HG03175 (cell line): ENCODE data around the gene TFF1.

Source experiments
- ATAC-seq: cut with Tn5 transposase; IDR thresholded peaks from one replicate; pipeline ENCODE4 v1.9.1; 2021; ENCODE audit warnings: mild to moderate bottlenecking, moderate library complexity; ENCODE audit not compliant: unreplicated experiment

The TFF1 gene

DNA sequence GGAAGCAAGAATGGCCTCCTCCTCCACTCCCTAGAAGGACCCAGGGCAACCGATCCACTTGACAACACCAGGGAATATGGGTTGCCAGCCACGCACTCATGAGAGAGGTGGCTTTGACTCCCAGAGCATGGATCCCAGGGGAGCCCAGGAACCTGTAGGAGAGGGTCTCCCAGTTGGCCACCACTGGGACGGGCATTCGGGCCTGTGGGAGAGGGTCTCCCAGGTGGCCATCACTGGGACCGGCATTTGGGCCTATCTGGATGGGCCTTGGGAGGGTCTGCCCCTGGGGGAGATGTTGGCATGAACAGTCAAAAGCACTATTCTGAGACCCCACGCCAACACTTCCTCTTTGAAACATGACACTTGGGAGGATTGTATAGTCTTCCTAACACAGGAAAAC is 565 bp downstream of the TFF1 start:
- ATAC-seq: no peak

DNA sequence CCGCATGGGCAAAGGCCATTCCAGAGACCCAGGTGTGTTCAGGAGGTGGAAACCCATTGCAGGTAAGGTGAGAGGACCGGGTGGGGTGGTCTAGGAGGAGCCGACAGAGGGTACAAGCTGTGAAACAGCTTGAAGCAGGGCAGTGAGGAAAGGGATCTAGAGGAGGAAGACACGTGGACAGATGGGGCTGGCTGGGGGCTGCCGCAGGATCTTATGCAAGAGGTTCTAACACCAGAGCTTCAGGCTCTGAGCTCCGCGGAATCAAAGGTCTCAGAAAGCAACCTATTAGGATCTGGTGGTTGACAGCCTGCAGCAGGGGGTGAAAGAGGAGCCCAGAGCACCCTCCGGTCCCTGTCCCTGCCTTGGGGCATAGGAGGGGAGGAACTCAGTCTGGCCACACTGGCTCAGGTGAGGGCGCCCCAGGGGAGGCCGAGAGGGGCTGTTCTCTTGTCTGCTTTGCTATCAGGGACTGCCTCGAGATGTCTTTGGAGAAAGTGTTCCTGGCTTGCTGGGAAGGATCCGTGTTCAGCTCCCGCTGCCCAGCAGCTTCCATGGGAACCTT is 1.9 kb downstream of the TFF1 start:
- no peak for ATAC-seq

DNA sequence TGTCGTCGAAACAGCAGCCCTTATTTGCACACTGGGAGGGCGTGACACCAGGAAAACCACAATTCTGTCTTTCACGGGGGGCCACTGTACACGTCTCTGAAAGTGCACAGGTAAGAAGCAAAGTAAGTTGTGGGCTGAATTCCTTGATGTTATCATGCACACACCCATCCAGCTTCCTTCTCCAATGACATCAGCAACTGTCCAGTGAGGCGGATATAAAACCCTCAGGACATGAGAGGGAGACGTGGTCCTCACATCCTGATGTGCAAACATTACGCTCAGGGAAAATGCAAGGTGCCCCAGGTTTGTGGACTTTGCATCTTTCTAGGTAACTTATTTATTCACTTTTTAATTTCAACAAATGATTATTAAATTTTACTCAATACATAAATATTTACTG is 3.0 kb downstream of the TFF1 start:
- no peak for ATAC-seq

DNA sequence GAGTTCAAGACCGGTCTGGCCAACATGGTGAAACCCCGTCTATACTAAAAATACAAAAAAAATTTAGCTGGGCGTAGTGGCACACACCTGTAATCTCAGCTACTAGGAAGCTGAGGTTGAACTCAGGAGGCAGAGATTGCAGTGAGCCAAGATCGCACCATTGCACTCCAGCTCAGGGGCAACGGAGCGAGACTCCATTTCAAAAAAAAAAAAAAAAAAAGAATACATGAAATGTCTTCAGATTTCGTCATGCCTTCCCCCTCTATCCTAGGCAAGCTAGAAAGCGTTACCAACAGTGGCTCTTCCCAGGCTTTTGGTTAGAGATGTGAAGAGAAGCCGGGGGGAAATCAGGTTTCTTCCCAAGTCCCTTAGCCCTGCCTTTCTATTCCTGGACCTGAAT is 3.6 kb downstream of the TFF1 start:
- ATAC-seq: no peak

DNA sequence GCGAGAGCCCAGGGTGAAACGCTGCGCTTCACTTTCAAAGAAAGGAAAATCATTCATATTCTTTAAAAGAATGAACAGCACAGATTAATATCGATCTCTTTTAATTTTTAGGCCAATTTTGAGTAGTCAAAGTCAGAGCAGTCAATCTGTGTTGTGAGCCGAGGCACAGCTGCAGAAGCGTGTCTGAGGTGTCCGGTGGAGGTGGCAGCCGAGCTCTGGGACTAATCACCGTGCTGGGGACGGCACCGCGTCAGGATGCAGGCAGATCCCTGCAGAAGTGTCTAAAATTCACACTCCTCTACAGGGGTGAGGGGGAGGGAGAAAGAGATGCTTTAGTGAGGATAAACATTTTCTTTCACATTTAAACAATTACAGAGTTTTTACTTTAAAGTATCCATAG is 4.1 kb downstream of the TFF1 start:
- no peak for ATAC-seq

DNA sequence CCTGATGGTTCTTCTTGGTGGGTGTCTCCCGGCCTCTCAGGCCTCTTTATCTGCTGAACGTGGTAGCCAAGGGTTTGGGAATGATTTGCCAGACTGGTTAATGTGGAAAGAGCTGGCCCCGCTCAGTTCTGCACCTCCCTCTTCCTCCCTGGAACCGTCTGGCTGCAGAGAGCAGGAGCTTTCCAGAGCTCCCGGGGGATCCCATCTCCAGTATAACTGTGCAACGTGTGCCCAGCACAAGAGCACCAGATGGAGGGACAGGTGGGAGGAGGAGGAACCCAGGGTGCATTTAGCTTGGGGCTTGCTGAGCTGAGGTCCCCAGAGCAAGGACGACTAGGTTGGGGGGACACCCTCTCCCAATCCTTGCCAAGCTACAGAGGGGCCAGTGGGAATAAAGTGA is 5.0 kb downstream of the TFF1 start:
- ATAC-seq: no peak

DNA sequence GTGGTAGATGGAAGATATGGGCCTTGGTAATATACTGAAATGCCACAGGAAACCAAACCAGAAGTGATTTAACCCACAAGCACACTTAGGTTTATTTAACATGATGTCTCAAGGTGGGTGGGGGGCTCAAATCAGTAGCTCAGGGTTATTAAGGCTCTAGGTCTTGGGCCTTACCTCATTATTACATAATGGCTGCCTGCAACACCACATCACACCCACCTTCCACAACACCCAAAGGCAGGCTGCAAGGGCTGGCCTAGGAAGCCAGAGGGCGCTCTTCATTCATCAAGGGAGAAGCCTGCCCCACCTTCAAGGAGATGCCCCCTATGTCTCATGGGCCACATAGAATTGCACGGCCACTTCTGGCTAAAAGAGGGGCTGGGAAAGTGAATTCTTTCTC is 6.0 kb downstream of the TFF1 start:
- ATAC-seq: no peak

DNA sequence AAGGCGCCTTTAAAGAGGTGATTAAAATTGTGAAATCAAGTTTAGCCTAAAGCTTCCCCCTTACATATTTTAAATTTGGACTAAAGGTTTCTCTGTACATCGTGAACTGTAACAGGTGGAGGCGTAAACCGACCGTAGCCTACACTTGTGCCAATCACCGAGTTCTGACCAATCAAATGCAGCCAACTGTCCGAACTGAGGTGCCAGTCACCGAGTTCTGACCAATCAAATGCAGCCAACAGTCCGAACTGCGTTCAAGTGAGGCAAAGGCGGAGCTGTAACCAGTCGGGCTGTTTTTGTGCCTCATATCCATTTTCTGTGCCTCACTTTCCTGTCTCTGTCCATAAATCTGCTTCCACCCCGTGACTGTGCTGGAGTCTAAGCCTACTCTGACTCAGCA is 7.4 kb downstream of the TFF1 start:
- no peak for ATAC-seq

DNA sequence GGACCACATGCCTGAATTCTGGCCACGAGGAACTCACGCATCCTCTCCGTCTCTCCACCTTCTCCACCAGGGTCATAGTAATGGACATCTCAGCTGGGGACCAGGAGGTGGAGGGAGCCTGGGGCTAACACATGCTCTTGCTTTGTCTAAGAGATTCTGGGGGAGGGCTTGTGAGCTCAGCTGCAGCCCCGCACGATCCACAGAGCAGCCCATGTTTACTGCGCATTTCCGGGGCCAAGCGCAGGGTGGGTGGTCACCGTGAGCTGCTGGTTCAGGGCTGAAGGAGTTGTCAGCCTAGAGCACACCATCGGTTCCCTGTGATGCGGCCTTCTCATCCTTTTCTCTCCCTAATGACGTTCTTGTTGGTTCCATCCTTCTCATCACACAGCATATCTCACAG is 8.1 kb downstream of the TFF1 start:
- ATAC-seq: no peak

DNA sequence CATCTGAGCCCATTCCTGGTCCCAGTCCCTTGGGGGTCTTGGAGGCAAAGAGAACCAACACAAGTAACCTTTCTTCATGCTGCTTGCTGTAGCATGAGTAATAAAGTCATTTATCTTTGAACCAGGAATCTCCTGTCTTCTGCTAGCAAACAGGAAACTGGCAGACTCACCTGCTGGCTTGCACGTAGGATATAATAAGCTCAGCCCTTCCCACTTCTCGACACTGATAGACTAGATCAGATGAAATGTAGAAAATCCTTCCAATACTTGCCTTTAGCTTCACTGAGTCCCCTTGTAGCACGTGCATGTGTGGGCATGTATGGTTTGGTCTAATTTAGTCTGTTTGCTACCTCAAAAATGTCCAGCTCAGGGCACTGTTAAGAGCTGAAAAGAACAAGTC is 9.0 kb downstream of the TFF1 start:
- ATAC-seq: no peak

DNA sequence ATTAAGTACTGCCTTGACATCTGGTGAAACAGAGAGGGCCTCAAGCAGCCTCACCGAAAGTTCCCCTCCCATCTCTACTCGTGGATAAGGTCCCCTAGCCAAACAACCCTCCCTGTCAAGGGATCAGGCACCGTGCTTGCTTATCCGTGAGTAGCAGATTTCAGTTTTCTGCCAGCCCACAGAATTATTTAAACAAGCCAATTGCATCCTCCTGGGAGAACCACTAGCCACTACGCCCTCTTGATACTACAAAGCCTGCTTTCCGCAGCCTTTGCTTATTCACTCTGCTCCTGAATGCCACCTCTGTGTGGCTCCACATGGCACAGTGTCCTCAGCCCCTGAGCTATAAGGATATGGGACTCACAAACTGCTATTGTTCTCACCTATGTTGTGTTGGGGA is 9.7 kb downstream of the TFF1 start:
- no peak for ATAC-seq

DNA sequence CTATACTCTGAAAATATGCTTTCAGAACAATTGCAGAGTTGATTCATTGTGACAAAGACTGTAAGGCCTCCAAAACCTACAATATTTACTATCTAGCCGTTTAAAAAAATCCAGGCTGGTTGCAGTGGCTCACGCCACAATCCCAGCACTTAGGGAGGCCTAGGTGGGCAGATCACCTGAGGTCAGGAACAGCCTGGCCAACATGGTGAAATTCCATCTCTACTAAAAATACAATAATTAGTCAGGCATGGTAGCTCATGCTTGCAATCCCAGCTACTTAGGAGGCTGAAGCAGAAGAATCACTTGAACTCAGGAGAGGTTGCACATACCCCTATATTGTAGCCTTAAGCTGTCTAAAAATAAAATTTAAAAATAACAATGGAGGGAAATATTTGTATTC is 10.3 kb downstream of the TFF1 start:
- no peak for ATAC-seq

DNA sequence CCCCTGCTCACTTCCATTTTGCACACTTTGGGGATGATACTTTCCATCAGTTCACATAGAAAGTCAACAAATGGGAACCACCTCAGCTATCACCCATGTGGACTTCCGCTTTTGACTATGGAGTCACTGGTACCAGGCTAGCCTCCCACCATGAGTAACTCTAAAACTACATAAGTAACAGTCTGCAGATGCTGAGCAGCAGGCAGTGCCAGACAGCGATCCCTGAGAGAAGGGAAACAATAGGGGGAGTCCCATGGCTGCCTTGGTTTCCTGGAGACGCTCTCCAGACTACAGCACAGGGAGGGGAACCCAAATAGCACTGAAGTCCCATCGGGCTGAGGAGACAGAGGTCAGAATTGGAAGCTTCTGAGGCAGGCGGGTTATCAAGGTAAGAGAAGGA is 12.7 kb downstream of the TFF1 start:
- ATAC-seq: no peak

DNA sequence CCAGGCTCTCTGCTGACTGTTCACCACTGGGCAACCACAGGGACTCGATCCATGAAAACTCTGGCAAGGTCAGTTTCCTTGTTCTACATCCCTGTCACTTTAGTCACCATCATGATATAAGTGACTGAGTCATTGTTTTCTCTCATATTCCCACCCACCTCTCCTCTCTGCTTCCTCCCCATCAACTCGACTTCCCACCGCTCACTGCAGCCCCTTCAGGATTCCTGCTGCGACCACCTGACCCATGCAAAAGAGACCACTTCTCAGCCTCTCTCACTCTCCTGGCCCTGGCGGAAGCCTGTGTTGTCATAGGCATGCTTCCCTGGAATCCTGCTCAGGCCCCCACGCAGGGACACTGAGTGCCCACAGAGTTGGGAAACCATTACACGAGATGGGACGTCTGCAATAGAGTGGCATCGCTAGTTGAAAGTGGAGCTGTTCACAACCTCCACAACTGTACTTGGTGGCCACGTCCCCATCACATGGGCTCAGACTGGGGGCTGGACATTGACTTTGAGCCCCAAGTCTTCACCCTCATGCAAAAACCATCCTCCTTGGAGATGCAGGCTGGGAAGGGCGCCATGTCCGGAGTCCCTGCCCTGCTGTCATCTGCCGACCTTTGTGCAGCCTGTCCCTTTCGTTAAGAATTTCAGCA is 13.8 kb downstream of the TFF1 start:
- ATAC-seq: no peak

DNA sequence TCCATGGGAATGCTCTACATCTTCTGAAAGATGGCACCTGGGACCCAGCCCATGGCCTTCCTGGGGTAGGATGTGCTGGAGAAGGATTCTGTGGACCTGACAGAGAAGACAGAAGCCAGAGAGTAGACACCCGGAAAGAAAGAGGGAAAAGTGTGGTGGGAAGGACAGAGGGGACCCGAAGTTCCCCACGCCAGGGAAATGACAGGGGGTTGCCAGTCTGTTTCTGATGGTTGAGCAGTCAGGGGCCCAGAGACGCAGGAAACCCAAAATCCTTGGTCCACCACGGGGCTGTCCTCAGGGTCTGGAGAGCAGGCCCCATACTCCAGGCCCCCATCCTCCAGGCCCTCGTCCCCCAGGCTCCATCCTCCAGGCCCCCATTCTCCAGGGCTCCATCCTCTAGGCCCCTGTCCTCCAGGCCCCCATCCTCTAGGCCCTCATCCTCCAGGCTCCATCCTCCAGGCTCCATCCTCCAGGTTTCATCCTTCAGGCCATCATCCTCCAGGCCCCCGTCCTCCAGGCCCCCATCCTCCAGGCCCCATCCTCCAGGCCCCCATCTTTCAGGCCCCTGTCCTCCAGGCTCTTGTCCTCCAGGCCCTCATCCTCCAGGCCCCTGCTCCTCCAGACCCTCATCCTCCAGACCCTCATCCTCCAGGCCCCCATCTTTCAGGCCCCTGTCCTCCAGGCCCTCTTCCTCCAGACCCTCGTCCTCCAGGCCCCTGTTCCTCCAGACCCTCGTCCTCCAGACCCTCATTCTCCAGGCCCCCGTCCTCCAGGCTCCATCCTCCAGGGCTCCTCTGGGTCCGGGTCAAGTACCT is 14.5 kb downstream of the TFF1 start:
- ATAC-seq: no peak

DNA sequence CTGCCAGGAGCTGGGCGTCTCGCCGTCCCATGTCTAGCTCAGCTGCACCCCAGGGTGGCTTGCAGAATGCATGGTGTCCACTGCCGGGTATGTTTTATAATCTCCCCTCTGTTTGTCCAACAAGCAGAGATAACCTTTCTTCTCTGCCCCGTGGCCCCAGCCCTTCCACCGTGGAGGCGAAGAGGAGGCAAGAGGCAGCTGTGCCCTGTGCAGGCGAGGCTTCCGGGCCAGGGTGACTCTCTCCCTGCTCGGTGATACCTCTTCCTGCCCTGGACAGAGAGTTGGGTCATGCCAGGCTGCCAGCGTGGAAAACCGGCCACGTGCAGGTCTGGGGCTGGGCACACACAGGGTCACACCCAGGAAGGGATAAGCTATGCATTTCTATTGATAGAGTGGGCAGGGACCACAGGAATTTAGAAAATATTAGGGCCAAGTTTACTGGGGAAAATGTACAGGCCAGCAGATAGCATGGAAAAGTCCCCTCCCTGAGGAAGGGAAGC is 15.4 kb downstream of the TFF1 start, which contains the start of gene TFF2:
Gene TFF2 (minus strand): TSS at position 68 of the 500 bp plus-strand sequence. CDS start 37 bp downstream, at position 31.
- no peak for ATAC-seq

DNA sequence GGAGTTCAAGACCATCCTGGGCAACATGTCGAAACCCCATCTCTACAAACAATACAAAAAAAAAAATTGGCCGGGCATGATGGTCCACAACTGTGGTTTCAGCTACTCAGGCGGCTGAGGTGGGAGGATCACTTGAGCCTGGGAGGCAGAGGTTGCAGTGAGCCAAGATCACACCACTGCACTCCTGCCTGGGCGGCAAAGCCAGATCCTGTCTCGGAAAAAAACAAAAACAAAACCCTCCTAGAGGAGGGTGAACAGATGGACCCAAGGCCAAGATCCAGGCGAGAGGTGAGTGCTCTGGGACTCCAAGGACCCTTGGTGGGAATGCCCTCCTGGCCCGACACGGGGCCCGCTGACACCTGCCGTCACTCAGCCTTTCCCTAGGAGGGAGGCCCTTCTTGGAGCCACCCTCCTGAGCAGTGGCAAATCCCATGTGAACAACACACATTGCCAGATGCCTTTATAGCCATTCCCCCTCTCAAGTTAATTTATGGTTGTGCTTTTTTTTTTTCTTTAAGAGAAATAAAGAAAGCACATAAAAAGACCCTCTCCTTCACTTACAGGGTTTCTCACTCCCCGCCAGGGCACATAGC is 15.9 kb downstream of the TFF1 start:
- ATAC-seq: no peak

DNA sequence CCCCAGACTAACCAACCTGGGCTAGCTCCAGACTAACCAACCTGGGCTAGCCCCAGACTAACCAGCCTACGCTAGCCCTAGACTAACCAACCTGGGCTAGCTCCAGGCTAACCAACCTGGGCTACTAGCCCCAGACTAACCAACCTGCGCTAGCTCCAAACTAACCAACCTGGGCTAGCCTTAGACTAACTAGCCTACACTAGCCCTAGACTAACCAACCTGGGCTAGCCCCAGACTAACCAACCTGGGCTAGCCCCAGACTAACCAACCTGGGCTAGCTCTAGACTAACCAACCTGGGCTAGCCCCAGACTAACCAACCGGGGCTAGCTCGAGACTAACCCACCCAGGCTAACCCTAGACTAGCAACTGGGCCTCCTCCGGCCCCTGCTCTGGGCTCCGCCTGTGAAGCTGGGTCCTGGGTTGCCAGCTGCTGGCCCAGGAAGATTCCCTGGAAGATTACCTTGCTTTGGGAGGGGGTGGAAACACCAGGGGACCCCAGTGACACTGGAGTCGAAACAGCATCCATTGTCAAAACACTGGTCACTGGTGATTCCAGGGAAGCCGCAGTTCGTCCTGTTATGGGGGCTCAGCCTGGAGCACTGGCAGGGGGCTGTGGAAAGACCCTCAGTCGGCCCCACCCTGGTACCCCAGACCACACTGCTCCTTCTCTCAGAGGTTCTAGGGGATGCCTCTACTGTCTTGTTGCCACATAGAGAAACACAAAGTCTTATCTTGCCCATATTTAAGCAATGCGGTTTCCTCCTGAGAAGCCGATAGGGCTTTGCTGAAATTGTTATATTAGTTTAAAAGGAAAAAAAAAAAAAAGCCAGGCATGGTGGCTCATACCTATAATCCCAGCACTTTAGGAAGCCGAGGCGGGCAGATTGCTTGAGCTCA is 16.7 kb downstream of the TFF1 start:
- no peak for ATAC-seq

DNA sequence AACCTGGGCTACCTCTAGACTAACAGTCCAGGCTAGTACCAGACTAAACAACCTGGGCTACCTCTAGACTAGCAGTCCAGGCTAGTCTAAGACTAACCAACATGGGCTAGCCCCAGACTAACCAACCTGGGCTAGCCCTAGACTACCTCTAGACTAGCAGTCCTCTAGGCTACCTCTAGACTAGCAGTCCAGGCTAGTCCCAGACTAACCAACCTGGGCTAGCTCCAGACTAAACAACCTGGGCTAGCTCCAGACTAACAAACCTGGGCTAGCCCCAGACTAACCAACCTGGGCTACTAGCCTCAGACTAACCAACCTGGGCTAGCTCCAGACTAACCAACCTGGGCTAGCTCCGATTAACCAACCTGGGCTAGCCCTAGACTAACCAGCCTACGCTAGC is 17.6 kb downstream of the TFF1 start:
- ATAC-seq: no peak

DNA sequence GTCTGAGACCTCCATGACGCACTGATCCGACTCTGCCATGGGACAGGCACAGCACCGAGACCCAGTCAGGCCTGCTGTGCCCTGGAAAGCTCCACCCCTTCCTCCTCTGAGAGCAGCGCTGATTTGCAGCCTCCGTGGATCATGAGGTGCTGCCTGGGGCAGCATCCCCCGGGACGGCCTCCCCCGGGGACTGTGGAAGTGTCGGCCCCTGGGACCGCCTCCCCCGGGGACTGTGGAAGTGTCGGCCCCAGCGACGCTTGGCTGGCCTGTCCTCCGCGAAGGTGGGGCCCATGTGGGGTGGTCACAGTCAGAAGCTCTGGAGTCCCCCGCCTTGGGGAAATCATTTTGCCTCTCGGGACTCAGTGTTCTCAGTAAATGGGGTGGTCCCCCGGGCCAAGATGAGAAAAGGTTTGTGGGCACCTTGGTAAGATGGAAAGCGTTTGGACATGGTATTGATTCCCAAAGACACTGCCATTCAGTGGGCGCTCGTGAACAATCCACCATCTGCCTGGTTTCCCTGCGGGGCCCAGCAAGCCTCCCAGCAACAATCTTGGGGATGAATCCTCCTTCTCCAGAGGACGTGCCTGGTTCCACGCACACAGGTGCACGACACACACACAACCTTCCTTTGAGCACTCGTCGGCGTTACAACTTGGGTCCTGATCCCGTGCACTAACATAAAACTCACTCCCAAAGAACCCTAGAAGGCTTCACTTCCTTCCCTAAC is 18.6 kb downstream of the TFF1 start:
- ATAC-seq: no peak
